Ovary (tissue), 9 donors: ENCODE data around the gene UNC119B. TPM values are rescaled to one million over a fixed set of nuclear protein-coding genes. Genes with fewer than 3 reads are reported as not detected.

ENCODE experiments used
- DNase-seq, 5 donors: peaks; one replicate each; pipeline ENCODE4 v3.0.0-alpha.2; 2019 to 2020
- H3K27ac ChIP-seq, 2 donors: fragments of 200-600 bp; one replicate each; pipeline versions ENCODE4 v1.5.1 to v1.8.0; 2019 to 2022
- H3K27me3 ChIP-seq: fragments of 200-600 bp; one replicate; pipeline ENCODE4 v1.8.0; 2022
- H3K36me3 ChIP-seq: fragments of 200-600 bp; sonication (generic); one replicate; pipeline ENCODE4 v1.5.1; 2019
- H3K4me1 ChIP-seq: one replicate; pipeline ENCODE4 v1.8.1; 2013; ENCODE audit warnings: mild to moderate bottlenecking, moderate library complexity; ENCODE audit not compliant: insufficient read depth
- H3K4me3 ChIP-seq: fragments of 200-600 bp; sonication (generic); one replicate; pipeline ENCODE4 v1.5.1; 2017
- H3K9me3 ChIP-seq, 2 donors: fragments of 200-600 bp in 1 of 2; sonication (generic) in 1 of 2; one replicate each; pipeline versions ENCODE4 v1.5.1 to v1.8.1; 2013 to 2019; ENCODE audit warnings: mild to moderate bottlenecking in 1 of 2, moderate library complexity in 1 of 2
- EP300 ChIP-seq: sonication (generic); formaldehyde crosslinking; IDR thresholded peaks from one replicate; pipeline ENCODE4 v1.6.1; 2017; ENCODE audit warnings: antibody characterized with exemption
- POLR2A ChIP-seq: fragments of 450-650 bp; IDR thresholded peaks from one replicate; pipeline ENCODE4 v1.6.1; 2017; ENCODE audit warnings: antibody characterized with exemption, mild to moderate bottlenecking, moderate library complexity
- WGBS, 3 donors: extraction: QIAGEN DNeasy Blood & Tissue Kit in 1 of 3; methylation state at CpG; one replicate each; pipeline versions ENCODE4 v1.1.5 to v1.1.7; 2013 to 2017; 5-methylcytosine and 5-hydroxymethylcytosine counted together
- intact Hi-C, 4 donors: fragments of 100-400 bp; cut with DNase I; formaldehyde crosslinking; loops; one replicate each; pipeline versions ENCODE4 v1.11.0 to v1.15.1; 2022 to 2023
- polyA plus RNA-seq, 2 donors: library from polyadenylated mRNA; stranded (reverse); fragments of 200-250 nt in 1 of 2; fragments of 350-450 nt in 1 of 2; fragmentation: Illumina TruSeq in 1 of 2; extraction: RNeasy Lipid Tissue Mini Kit (QIAGEN cat#74804) in 1 of 2; gene quantifications; one replicate each; pipeline ENCODE4 v1.2.3, GENCODE V29; 2013 to 2014
- total RNA-seq, 7 donors: library from RNA; depleted of rRNA in 2 of 7; stranded (reverse); fragments of >200 nt in 2 of 7; fragmentation: NEBNext Ultra II Directional in 3 of 7; extraction: Animal tissue kit (Norgen Biotek cat#: 25700) in 3 of 7; gene quantifications; one replicate each; pipeline versions ENCODE4 v1.1.0 to v1.2.4, GENCODE V29; 2016 to 2023
- TF ChIP-seq, protein P1 (sequence below), 3 donors: fragments of 450-650 bp in 2 of 3; fragments of 200-600 bp in 1 of 3; IDR thresholded peaks; one replicate each; pipeline versions ENCODE4 v1.5.1 to v1.8.0; 2016 to 2022; ENCODE audit warnings: antibody characterized with exemption in 3 of 3, mild to moderate bottlenecking in 1 of 3
- donor health status: DM: no; HTN: no; CAD: no; lungs with moderate emphysema.
- donor health status: DM: no; HTN: no; CAD: no.
- donor health status: Bipolar disorder and iron deficiency.
- donor health status: DM: yes; HTN: yes; CAD: no.
- donor health status: DM: no; HTN: no; CAD: no.
- donor health status: DM: yes; HTN: yes; CAD: no.

Gene UNC119B
- total and polyA plus RNA-seq, 9 donors, result 18.4 to 54.4 (median 44.4) TPM

DNA sequence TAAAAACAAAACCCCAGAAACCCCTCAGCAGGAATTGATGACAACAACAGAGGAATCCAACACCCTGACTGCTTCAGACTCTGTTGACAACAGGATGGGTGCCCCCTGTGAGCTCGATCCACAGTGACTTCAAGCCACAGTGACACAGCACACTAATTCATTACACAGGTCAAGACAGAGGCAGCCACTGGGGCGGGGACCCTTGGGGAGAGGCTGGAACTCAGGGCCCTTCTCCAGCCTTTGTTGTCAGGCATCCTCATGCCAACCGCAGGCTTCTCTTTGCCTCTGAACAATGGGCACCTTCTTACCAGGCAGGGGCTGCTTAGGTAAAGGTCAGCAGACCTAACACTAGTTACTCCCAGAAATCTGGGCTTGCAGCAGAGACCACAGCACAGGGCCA, 53.0 kb downstream of the UNC119B start:
- 78 to 95% (median 93%) methylated on average over 3 of the region's 3 CpGs for WGBS, 3 donors
- Histone ChIP-seq H3K27ac (no peak overlapping the region), H3K4me3 (no peak overlapping the region), H3K27me3 (no peaks in the 10 kb centered on the region), H3K4me1 (peaks cover 2% of the 10 kb centered on the region), H3K9me3 (no peaks in the 10 kb centered on the region), H3K36me3 (no peaks in the 10 kb centered on the region)
- TF ChIP-seq EP300, result no peak
- TF ChIP-seq, protein P1, sequence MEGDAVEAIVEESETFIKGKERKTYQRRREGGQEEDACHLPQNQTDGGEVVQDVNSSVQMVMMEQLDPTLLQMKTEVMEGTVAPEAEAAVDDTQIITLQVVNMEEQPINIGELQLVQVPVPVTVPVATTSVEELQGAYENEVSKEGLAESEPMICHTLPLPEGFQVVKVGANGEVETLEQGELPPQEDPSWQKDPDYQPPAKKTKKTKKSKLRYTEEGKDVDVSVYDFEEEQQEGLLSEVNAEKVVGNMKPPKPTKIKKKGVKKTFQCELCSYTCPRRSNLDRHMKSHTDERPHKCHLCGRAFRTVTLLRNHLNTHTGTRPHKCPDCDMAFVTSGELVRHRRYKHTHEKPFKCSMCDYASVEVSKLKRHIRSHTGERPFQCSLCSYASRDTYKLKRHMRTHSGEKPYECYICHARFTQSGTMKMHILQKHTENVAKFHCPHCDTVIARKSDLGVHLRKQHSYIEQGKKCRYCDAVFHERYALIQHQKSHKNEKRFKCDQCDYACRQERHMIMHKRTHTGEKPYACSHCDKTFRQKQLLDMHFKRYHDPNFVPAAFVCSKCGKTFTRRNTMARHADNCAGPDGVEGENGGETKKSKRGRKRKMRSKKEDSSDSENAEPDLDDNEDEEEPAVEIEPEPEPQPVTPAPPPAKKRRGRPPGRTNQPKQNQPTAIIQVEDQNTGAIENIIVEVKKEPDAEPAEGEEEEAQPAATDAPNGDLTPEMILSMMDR (IDR thresholded peaks at IDR 0.05), result no peak
- no peak for TF ChIP-seq POLR2A
- intact Hi-C loops, result no loop called here
- DNase-seq, result no peak

DNA sequence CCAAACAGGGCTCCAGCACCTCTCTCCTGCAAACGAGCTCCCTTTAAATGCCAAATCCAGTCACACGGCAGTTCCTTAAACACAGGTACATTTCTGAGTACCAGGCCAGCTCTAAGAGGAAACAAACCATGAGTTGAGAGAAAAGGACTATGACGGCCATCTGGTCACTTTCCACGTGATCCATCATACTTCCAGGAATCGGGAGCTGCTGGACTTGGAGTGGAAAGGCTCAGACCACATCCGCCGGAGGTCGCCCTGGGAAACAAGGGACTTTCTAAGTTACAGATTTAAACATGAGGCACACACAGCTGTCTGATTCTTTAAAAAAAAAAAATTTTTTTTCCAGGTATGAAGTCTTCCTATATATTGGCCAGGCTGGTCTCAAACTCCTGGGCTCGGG, 54.6 kb downstream of the UNC119B start:
- DNase-seq, result no peak
- 74 to 88% (median 75%) methylated on average over 9 of the region's 9 CpGs for WGBS, 3 donors
- H3K9me3 ChIP-seq, result no peaks in the 10 kb centered on the region
- no peaks in the 10 kb centered on the region for H3K27me3 ChIP-seq
- H3K36me3 ChIP-seq, result no peaks in the 10 kb centered on the region
- H3K4me3 ChIP-seq, result no peak overlapping the region
- no peak overlapping the region for H3K27ac ChIP-seq
- intact Hi-C loops, result no loop called here
- TF ChIP-seq POLR2A (no peak), EP300 (no peak)
- TF ChIP-seq, protein P1 (IDR thresholded peaks at IDR 0.05), result no peak
- peaks cover 2% of the 10 kb centered on the region for H3K4me1 ChIP-seq

DNA sequence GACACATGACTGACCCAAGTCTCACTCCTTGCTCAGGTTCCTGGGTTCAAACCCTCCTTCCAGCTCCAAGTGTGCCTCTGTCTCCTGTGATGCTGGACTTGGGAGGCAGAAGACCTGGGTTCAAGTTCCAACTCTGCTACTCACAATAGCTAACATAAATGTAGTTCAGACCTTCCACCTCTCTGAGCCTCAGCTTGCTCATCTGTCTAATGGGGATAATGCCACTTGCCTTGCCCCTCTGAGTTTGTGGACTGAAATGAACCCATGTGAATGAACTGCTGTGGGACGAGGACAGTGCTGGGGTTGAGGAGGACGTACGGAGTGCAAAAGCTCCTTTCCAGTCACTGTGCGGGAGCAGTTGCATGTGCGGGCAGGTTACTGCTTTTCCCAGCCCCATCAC, 56.3 kb downstream of the UNC119B start:
- no peaks in the 10 kb centered on the region for H3K36me3 ChIP-seq
- 76 to 91% (median 79%) methylated on average over 5 of the region's 5 CpGs for WGBS, 3 donors
- DNase-seq, result no peak
- no peaks in the 10 kb centered on the region for H3K27me3 ChIP-seq
- H3K9me3 ChIP-seq, result no peaks in the 10 kb centered on the region
- TF ChIP-seq POLR2A, result no peak
- TF ChIP-seq EP300, result no peak
- TF ChIP-seq, protein P1 (IDR thresholded peaks at IDR 0.05), result no peak
- H3K4me3 ChIP-seq, result no peak overlapping the region
- no peaks in the 10 kb centered on the region for H3K4me1 ChIP-seq
- H3K27ac ChIP-seq, result no peak overlapping the region
- intact Hi-C loops, result no loop called here

DNA sequence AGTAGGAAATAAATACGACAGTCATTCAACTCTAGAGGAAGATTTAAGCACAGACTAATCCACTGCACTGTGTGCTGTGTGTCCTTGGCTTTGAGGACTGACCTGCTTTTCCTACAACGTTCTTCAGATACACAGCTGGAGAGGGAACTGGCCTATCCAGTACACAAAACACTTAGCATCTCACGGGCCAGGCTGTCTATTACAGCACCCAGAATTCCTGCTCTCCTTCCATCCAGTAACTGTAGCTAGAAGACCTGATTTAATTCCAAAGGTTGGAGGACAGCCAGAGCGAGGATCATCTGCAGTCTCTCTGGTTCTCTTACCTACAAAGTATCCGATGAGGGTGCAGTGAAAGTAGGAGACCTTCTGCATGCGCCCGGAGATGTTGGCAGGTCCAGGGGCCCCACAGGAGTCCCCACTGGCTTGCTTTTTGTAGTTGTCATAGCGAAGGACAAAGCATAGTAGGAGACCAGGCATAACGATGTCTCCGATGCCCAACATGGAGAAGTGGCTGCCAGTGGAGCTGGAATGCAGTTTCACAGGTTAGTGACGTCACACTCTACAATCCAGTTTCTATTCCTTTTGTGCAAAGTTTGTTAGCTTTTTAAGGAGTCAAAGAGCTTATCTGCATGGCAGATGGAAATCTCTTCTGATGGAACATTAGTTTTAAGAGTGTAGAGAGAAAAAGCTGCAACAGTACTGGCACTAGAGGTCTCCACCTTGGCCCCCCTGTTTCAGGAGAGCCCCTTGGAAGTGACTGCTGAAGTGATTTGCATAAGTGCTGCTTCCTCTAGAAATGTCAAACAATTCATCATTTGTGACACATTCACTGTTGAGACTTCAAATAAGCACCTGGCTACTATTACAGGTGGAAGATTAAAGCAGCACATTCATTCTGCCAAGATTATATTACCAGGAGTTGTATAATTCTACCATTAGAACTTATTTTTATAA, 57.1 kb downstream of the UNC119B start:
- Histone ChIP-seq H3K27me3 (no peaks in the 10 kb centered on the region), H3K4me3 (no peak overlapping the region), H3K4me1 (no peaks in the 10 kb centered on the region), H3K27ac (no peak overlapping the region), H3K9me3 (no peaks in the 10 kb centered on the region), H3K36me3 (no peaks in the 10 kb centered on the region)
- intact Hi-C loops, result no loop called here
- no peak for DNase-seq
- no peak for TF ChIP-seq EP300
- TF ChIP-seq POLR2A, result no peak
- TF ChIP-seq, protein P1 (IDR thresholded peaks at IDR 0.05), result no peak
- WGBS, 3 donors, result 81 to 88% (median 82%) methylated on average over 11 of the region's 11 CpGs
